ENCODE measurements around the gene GPR108. TPM values are rescaled to one million over a fixed set of nuclear protein-coding genes. Genes with fewer than 3 reads are reported as not detected.

GPR108 gene
- total RNA-seq, 1 donor from 2014 or later, result 38.3 TPM

- H3K27ac Mint-ChIP-seq, result no peak overlapping the region
- no peaks in the 10 kb centered on the region for H3K9me3 Mint-ChIP-seq
Measured at GRCh38 chr19:6733338-6734095, 3.9 kb downstream of the GPR108 start.

GRCh38 chr19:6732803-6733337 is 4.5 kb downstream of the GPR108 start:
- H3K4me3 Mint-ChIP-seq, result no peak overlapping the region
- Histone ChIP-seq H3K27me3 (no peaks in the 10 kb centered on the region), H3F3A (ENCODE audit: low read depth) (peaks cover 10% of the 10 kb centered on the region), H3K9ac (no peak overlapping the region), H3K36me3 (no peaks in the 10 kb centered on the region), H3K27ac (no peak overlapping the region), H3K4me1 (peaks cover 13% of the 10 kb centered on the region), H3K79me2 (ENCODE audit: low read depth) (peaks cover 8% of the 10 kb centered on the region), H3K9me3 (ENCODE audit: low read depth) (no peaks in the 10 kb centered on the region), H3K4me2 (no peak overlapping the region), H4K20me1 (ENCODE audit: low read depth) (no peaks in the 10 kb centered on the region), H3K4me3 (no peak overlapping the region), H2AFZ (replicated peaks) (no peak overlapping the region)
- DNase-seq (ENCODE audit: low spot score), result no peak
- TF ChIP-seq EZH2phosphoT487 (IDR thresholded peaks at IDR 0.05), result no peak
- TF ChIP-seq EZH2 (IDR thresholded peaks at IDR 0.05), result no peak
- TF ChIP-seq CTCF (IDR thresholded peaks at IDR 0.05), result no peak
- peaks cover 8% of the 10 kb centered on the region for H3K36me3 Mint-ChIP-seq
- no peaks in the 10 kb centered on the region for H3K9me3 Mint-ChIP-seq
- H3K27ac Mint-ChIP-seq, result no peak overlapping the region
- H3K27me3 Mint-ChIP-seq (ENCODE audit: insufficient read depth, low read depth), result peaks cover 11% of the 10 kb centered on the region
- peaks cover 11% of the 10 kb centered on the region for H3K4me1 Mint-ChIP-seq

More at GRCh38 chr19:6733338-6734095, 3.9 kb downstream of the GPR108 start:
- no peak overlapping the region for H3K27ac ChIP-seq
- Mint-ChIP-seq H3K27me3 (ENCODE audit: insufficient read depth, low read depth) (peaks cover 11% of the 10 kb centered on the region), H3K4me1 (peaks cover 18% of the 10 kb centered on the region), H3K36me3 (peaks cover 8% of the 10 kb centered on the region), H3K4me3 (no peak overlapping the region)
- no peak overlapping the region for H2AFZ ChIP-seq (replicated peaks)
- no peak for DNase-seq (ENCODE audit: low spot score)
- no peak overlapping the region for H3K9ac ChIP-seq
- peaks cover 13% of the 10 kb centered on the region for H3K4me1 ChIP-seq
- H4K20me1 ChIP-seq (ENCODE audit: low read depth), result no peaks in the 10 kb centered on the region
- no peaks in the 10 kb centered on the region for H3K27me3 ChIP-seq
- no peak for TF ChIP-seq EZH2phosphoT487 (IDR thresholded peaks at IDR 0.05)
- TF ChIP-seq CTCF (IDR thresholded peaks at IDR 0.05), result peak; percentile 52
- no peak for TF ChIP-seq EZH2 (IDR thresholded peaks at IDR 0.05)
- H3K79me2 ChIP-seq (ENCODE audit: low read depth), result peaks cover 8% of the 10 kb centered on the region
- peaks cover 16% of the 10 kb centered on the region for H3F3A ChIP-seq (ENCODE audit: low read depth)
- H3K4me3 ChIP-seq, result no peak overlapping the region
- no peak overlapping the region for H3K4me2 ChIP-seq
- no peaks in the 10 kb centered on the region for H3K9me3 ChIP-seq (ENCODE audit: low read depth)
- no peaks in the 10 kb centered on the region for H3K36me3 ChIP-seq

- no peak for TF ChIP-seq CTCF (IDR thresholded peaks at IDR 0.05)
- no peak for TF ChIP-seq EZH2phosphoT487 (IDR thresholded peaks at IDR 0.05)
- TF ChIP-seq EZH2 (IDR thresholded peaks at IDR 0.05), result no peak
- Histone ChIP-seq H3K79me2 (ENCODE audit: low read depth) (peaks cover 8% of the 10 kb centered on the region), H3K27ac (no peak overlapping the region), H3F3A (ENCODE audit: low read depth) (peaks cover 7% of the 10 kb centered on the region), H2AFZ (replicated peaks) (no peak overlapping the region), H3K4me1 (peaks cover 13% of the 10 kb centered on the region), H3K36me3 (no peaks in the 10 kb centered on the region), H3K4me2 (no peak overlapping the region), H3K9ac (no peak overlapping the region), H3K4me3 (no peak overlapping the region), H3K27me3 (no peaks in the 10 kb centered on the region), H3K9me3 (ENCODE audit: low read depth) (no peaks in the 10 kb centered on the region), H4K20me1 (ENCODE audit: low read depth) (no peaks in the 10 kb centered on the region)
- Mint-ChIP-seq H3K27me3 (ENCODE audit: insufficient read depth, low read depth) (peaks cover 11% of the 10 kb centered on the region), H3K9me3 (no peaks in the 10 kb centered on the region), H3K27ac (no peak overlapping the region), H3K4me1 (peaks cover 9% of the 10 kb centered on the region), H3K36me3 (peaks cover 8% of the 10 kb centered on the region), H3K4me3 (no peak overlapping the region)
- no peak for DNase-seq (ENCODE audit: low spot score)
Measured at GRCh38 chr19:6731822-6732221, 5.6 kb downstream of the GPR108 start.
